Liver (tissue), 9 donors: ENCODE results near the gene PTPRN2. TPM values are rescaled to one million over a fixed set of nuclear protein-coding genes. Genes with fewer than 3 reads are reported as not detected.

ENCODE experiments used
- DNase-seq: peaks from one replicate; pipeline ENCODE4 v3.0.0-alpha.2; 2017; ENCODE audit warnings: low spot score
- H3K27ac ChIP-seq, 2 donors: one replicate each; pipeline ENCODE4 v1.7.0; 2013; ENCODE audit warnings: inconsistent platforms in 2 of 2, low read length in 2 of 2, control low read depth in 1 of 2, low read depth in 1 of 2, mild to moderate bottlenecking in 1 of 2
- H3K27me3 ChIP-seq, 4 donors: one replicate each; pipeline versions ENCODE4 v1.6.1 to v1.7.0; 2013; ENCODE audit warnings: low read length in 3 of 4, inconsistent platforms in 1 of 4, mild to moderate bottlenecking in 1 of 4, moderate library complexity in 1 of 4; ENCODE audit not compliant: control insufficient read depth in 4 of 4, insufficient read depth in 4 of 4
- H3K36me3 ChIP-seq, 4 donors: one replicate each; pipeline versions ENCODE4 v1.6.1 to v1.7.0; 2013; ENCODE audit warnings: low read length in 3 of 4, mild to moderate bottlenecking in 3 of 4, low read depth in 1 of 4, moderate library complexity in 1 of 4; ENCODE audit not compliant: control insufficient read depth in 4 of 4, insufficient read depth in 3 of 4
- H3K4me1 ChIP-seq, 4 donors: one replicate each; pipeline versions ENCODE4 v1.6.1 to v1.7.0; 2013; ENCODE audit warnings: low read length in 3 of 4, mild to moderate bottlenecking in 3 of 4, moderate library complexity in 1 of 4; ENCODE audit not compliant: control insufficient read depth in 4 of 4, insufficient read depth in 4 of 4
- H3K4me3 ChIP-seq, 3 donors: one replicate each; pipeline versions ENCODE4 v1.6.1 to v1.7.0; 2013; ENCODE audit warnings: low read length in 3 of 3, control low read depth in 1 of 3, low read depth in 1 of 3, mild to moderate bottlenecking in 1 of 3
- H3K9ac ChIP-seq, 2 donors: one replicate each; pipeline ENCODE4 v1.7.0; 2013; ENCODE audit warnings: low read length in 2 of 2, mild to moderate bottlenecking in 2 of 2, moderate library complexity in 2 of 2, control low read depth in 1 of 2, low read depth in 1 of 2
- H3K9me3 ChIP-seq, 4 donors: one replicate each; pipeline versions ENCODE4 v1.6.1 to v1.7.0; 2013; ENCODE audit warnings: low read length in 3 of 4; ENCODE audit not compliant: control insufficient read depth in 4 of 4
- ATF3 ChIP-seq: IDR thresholded peaks from 2 replicates; pipeline ENCODE4 v1.6.1; 2016; ENCODE audit warnings: antibody characterized with exemption
- CTCF ChIP-seq: fragments of 150-350 bp; IDR thresholded peaks from 2 replicates; pipeline ENCODE4 v1.5.1; 2017; ENCODE audit warnings: improper control_type of control experiment, low read depth, low read length; ENCODE audit not compliant: missing input control
- EGR1 ChIP-seq, 2 donors: IDR thresholded peaks; 2 replicates each; pipeline ENCODE4 v1.6.1; 2016 to 2018; ENCODE audit warnings: antibody characterized with exemption in 2 of 2, low read depth in 2 of 2
- FOXA1 ChIP-seq: IDR thresholded peaks from 2 replicates; pipeline ENCODE4 v1.6.1; 2016; ENCODE audit warnings: antibody characterized with exemption
- FOXA2 ChIP-seq: IDR thresholded peaks from 2 replicates; pipeline ENCODE4 v1.6.1; 2016; ENCODE audit warnings: antibody characterized with exemption
- GABPA ChIP-seq, 2 donors: IDR thresholded peaks in 1 of 2; conservative IDR thresholded peaks in 1 of 2; 2 replicates each; pipeline ENCODE4 v1.6.1; 2016; ENCODE audit warnings: antibody characterized with exemption in 2 of 2, mild to moderate bottlenecking in 1 of 2, moderate library complexity in 1 of 2
- HNF4A ChIP-seq, 2 donors: conservative IDR thresholded peaks; 2 replicates each; pipeline ENCODE4 v1.6.1; 2016; ENCODE audit warnings: antibody characterized with exemption in 2 of 2, mild to moderate bottlenecking in 2 of 2
- HNF4G ChIP-seq: IDR thresholded peaks from 2 replicates; pipeline ENCODE4 v1.6.1; 2016; ENCODE audit warnings: antibody characterized with exemption
- JUND ChIP-seq, 2 donors: IDR thresholded peaks; 2 replicates each; pipeline ENCODE4 v1.6.1; 2016; ENCODE audit warnings: antibody characterized with exemption in 2 of 2
- MAX ChIP-seq: IDR thresholded peaks from 2 replicates; pipeline ENCODE4 v1.6.1; 2016; ENCODE audit warnings: antibody characterized with exemption
- NR2F2 ChIP-seq: IDR thresholded peaks from 2 replicates; pipeline ENCODE4 v1.6.1; 2016; ENCODE audit warnings: antibody characterized with exemption
- RAD21 ChIP-seq, 2 donors: IDR thresholded peaks; 2 replicates each; pipeline ENCODE4 v1.6.1; 2016; ENCODE audit warnings: antibody characterized with exemption in 2 of 2, mild to moderate bottlenecking in 2 of 2
- REST ChIP-seq: IDR thresholded peaks from 2 replicates; pipeline ENCODE4 v1.6.1; 2016; ENCODE audit warnings: antibody characterized with exemption, mild to moderate bottlenecking
- RXRA ChIP-seq, 2 donors: IDR thresholded peaks; 2 replicates each; pipeline ENCODE4 v1.6.1; 2017 to 2018; ENCODE audit warnings: antibody characterized with exemption in 2 of 2, mild to moderate bottlenecking in 1 of 2
- SP1 ChIP-seq: IDR thresholded peaks from 2 replicates; pipeline ENCODE4 v1.6.1; 2018; ENCODE audit warnings: antibody characterized with exemption, mild to moderate bottlenecking
- TAF1 ChIP-seq: conservative IDR thresholded peaks from 2 replicates; pipeline ENCODE4 v1.6.1; 2016; ENCODE audit warnings: antibody characterized with exemption, mild to moderate bottlenecking
- YY1 ChIP-seq: IDR thresholded peaks from 2 replicates; pipeline ENCODE4 v1.6.1; 2016; ENCODE audit warnings: antibody characterized with exemption, mild to moderate bottlenecking
- ZBTB33 ChIP-seq: IDR thresholded peaks from 2 replicates; pipeline ENCODE4 v1.6.1; 2016; ENCODE audit warnings: antibody characterized with exemption
- WGBS: extraction: QIAGEN DNeasy Blood & Tissue Kit; methylation state at CpG from one replicate; pipeline ENCODE4 v1.1.7; 2013; 5-methylcytosine and 5-hydroxymethylcytosine counted together
- polyA plus RNA-seq, 2 donors: library from polyadenylated mRNA; stranded (reverse) in 1 of 2; unstranded in 1 of 2; fragments of 200-250 nt in 1 of 2; fragments of >200 nt in 1 of 2; fragmentation: Nextera tagmentation in 1 of 2; extraction: Ambion mirVana in 1 of 2; gene quantifications; one replicate each; pipeline versions ENCODE4 v1.2.1 to v1.2.3, GENCODE V29; 2013 to 2015
- total RNA-seq, 2 donors: library from RNA; depleted of rRNA; stranded (reverse); fragments of >200 nt; gene quantifications; one replicate each; pipeline ENCODE4 v1.2.3, GENCODE V29; 2014
- donor health status: healthy.
- donor health status: healthy.
- donor health status: healthy.
- donor health status: healthy.
- donor health status: healthy.

Gene PTPRN2
- total and polyA plus RNA-seq, 4 donors = 0.75 to 1.9 (median 1.1) TPM

- Histone ChIP-seq H3K9ac (no peak overlapping the region), H3K27ac (no peak overlapping the region), H3K4me3 (no peak overlapping the region), H3K4me1 (no peaks in the 10 kb centered on the region), H3K36me3 (no peaks in the 10 kb centered on the region), H3K9me3 (peaks cover 0 to 12% (median 5%) of the 10 kb centered on the region in 4 donors), H3K27me3 (no peaks in the 10 kb centered on the region)
- no peak for DNase-seq
- 89% methylated on average over 32 of the region's 32 CpGs for WGBS
- TF ChIP-seq FOXA2 = no peak
- no peak for TF ChIP-seq FOXA1
- TF ChIP-seq JUND (IDR thresholded peaks at IDR 0.05) = no peak
- no peak for TF ChIP-seq ZBTB33
- no peak for TF ChIP-seq ATF3
- TF ChIP-seq NR2F2 = no peak
- no peak for TF ChIP-seq HNF4A (conservative IDR thresholded peaks at IDR 0.05)
- TF ChIP-seq RXRA (IDR thresholded peaks at IDR 0.05) = no peak
- no peak for TF ChIP-seq GABPA (IDR thresholded peaks at IDR 0.05 in 1 of 2, conservative IDR thresholded peaks at IDR 0.05 in 1 of 2)
- no peak for TF ChIP-seq RAD21 (IDR thresholded peaks at IDR 0.05)
- TF ChIP-seq CTCF = no peak
- TF ChIP-seq SP1 = no peak
- TF ChIP-seq TAF1 = no peak
- TF ChIP-seq REST = no peak
- no peak for TF ChIP-seq MAX
- TF ChIP-seq HNF4G = no peak
- no peak for TF ChIP-seq YY1
- no peak for TF ChIP-seq EGR1 (IDR thresholded peaks at IDR 0.05; ENCODE audit: low read depth in 2 of 2)
These were observed 304.3 kb downstream of the PTPRN2 start for GRCh38 chr7:158283016-158283974.
